NCI-H1048 (cell line): ENCODE data around the gene DBNDD2.

Experiments used
- DNase-seq: peaks from one replicate; lab custom pipeline; 2025; lab: John Stamatoyannopoulos, UW

The DBNDD2 gene

DNA sequence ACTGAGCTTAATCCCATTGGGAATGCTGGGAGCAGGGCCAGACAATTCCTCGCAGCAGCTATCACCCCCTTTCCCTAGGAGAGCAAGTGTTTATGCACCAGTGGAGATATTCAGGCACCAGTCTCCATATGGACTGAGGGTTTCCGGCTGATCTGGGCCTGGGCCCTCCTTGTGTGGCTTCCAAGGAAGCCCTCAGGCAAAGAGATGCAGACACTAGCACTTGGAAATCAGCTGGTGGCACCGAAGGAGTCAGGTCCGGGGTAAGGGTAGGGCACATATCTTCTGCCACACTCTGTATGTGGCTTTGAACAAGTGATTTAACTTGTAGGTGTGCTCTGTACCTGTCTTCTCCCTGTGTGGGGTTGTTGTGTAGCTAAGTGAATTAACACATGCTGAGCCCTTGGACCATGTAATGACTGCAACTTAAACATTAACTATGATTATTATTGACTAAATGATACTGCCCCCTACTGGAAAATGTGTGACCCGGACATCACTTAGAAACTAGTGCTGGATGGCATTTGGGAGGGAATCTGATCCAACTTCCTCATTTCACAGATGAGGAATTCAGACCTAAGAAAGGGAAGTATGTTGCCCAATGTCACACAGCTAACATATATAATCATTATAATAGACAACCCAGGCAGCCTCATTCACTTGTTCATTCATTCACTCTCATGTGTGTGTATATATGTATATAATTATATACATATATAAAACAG lies 42.2 kb downstream of the DBNDD2 start:
- no peak for DNase-seq

DNA sequence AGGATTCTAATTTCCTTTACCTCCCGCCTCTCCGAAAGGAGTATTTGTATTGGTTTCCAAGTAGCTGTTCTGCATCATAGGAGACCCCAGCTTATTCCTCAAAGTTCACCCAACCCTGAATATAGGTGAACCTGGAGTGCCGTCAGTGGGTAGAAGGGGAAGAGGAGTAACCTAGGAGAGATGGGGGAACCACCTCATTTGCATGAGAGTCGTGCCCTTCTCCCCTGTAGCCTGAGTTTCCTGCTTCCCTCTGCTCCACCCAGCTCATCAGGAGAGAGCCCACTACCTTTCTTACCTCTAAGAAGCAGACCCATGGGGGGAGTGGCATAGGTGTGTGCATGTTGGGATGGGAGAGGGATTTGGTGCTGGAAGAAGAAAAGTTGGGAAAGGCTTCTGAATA lies 44.1 kb downstream of the DBNDD2 start:
- no peak for DNase-seq

DNA sequence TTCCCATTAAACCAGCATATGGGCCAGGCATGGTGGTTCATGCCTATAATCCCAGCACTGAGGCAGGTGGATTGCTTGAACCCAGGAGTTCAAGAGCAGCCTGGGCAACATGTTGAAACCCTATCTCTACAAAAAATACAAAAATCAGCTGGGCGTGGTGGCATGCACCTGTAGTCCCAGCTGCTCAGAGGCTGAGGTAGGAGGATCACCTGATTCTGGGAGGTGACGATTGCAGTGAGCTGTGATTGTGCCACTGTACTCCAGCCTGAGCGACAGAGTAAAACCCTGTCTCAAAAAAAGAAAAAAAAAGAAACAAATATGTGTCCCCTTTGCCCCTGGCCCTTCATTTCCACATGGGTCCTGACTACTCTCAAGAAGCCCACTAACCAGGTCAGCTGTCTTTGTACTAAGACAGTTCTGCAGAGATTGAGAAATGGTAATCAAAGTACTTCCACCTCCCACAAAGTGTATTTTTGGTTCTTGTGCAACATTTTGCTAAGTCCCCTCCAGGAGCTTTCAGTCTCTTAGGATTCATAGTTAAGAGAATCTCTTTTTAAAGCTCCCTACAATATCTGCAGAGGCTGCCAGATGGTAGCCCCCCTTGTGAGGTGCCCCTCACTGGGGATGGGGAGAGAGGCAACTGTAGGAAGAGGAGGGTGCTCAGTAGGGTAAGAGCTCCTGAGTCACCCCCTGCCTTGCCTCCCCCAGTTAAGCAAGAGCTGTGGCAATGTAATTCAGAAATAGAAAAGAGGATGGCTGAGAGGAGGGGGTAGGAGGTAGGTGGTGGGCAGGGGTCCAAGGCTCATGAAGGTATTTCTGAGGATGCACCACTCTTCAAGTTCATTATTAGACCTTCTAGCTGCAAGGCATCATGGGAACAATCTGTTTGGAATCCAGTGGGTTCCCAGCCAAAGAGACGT lies 44.9 kb downstream of the DBNDD2 start:
- DNase-seq = no peak

DNA sequence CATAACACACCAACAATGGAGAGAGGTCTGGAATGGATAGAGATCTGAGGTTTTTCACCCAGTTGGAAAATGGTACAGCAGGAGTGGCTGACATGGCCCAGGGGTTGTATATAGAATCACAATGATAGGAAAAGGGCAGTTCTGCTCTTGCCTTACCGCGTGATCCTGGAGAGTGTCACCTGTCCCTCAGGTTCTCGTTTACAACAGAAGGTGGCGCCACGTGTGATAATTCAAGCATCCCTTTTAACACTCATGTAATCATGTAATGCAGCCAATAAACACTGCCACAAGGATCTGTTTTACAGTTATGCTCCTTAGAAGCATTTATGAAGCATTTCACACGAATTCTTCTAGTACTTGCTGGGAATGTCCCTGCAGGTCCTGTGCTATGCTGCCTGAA lies 48.5 kb downstream of the DBNDD2 start:
- no peak for DNase-seq

DNA sequence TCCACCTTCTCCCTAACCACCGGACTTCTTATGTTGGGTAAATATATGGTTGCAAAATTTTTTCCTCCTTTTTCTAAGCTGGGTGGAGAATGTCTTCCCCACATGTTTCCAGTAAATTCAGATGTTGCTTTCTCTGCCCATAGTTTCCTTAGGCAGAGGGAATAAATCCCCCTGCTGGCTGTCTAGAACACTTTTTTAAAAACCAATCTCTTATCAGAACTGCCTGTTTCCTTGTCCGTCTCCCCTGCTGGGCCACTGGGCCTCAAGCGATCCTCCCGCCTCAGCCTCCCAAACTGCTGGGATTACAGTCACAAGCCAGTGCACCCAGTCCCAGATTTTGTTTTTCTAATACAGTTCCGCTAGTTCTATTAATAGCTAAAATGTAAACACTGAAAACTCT lies 51.5 kb downstream of the DBNDD2 start:
- no peak for DNase-seq
